SK-N-SH (cell line): ENCODE results near the gene TUNAR. TPM values are rescaled to one million over a fixed set of nuclear protein-coding genes. Genes with fewer than 3 reads are reported as not detected.

ENCODE experiments used
- CTCF ChIA-PET: fragments of 300-600, 350-600 bp; formaldehyde crosslinking; extraction: SDS; loops from one replicate; lab custom pipeline; 2021; lab: Yijun Ruan, JAX
- POLR2A ChIA-PET: fragments of 350-600 bp; sonication (Branson Sonifier 250); formaldehyde crosslinking; extraction: SDS; loops from one replicate; lab custom pipeline; 2020; ENCODE audit warnings: antibody characterized with exemption, inconsistent platforms; lab: Yijun Ruan, JAX
- DNase-seq: peaks from one replicate; pipeline ENCODE4 v3.0.0; 2012
- H2AFZ ChIP-seq: fragments of 200-600 bp; sonication (generic); 2 replicates; pipeline ENCODE4 v1.8.1; 2016; ENCODE audit warnings: antibody characterized with exemption, mild to moderate bottlenecking, low read depth
- H3F3A ChIP-seq: fragments of 200-600 bp; sonication (generic); replicated peaks from 2 replicates; pipeline ENCODE3; 2016; ENCODE audit warnings: antibody characterized with exemption, mild to moderate bottlenecking; ENCODE audit not compliant: insufficient read depth
- H3K27ac ChIP-seq, 2 experiments: fragments of 200-500 bp in 1 of 2; fragments of 200-600 bp in 1 of 2; sonication (Bioruptor generic) in 1 of 2; sonication (generic), shearing (Covaris generic) in 1 of 2; 2 replicates each; pipeline versions ENCODE4 v1.5.1 to v1.6.1; 2014 to 2016; ENCODE audit warnings: low read depth in 2 of 2, inconsistent platforms in 1 of 2, low read length in 1 of 2, mild to moderate bottlenecking in 1 of 2, mixed read lengths in 1 of 2
- H3K27me3 ChIP-seq: fragments of 200-600 bp; sonication (generic), shearing (Covaris generic); 2 replicates; pipeline ENCODE4 v1.6.1; 2016; ENCODE audit warnings: mixed run types; ENCODE audit not compliant: insufficient read depth
- H3K36me3 ChIP-seq, 2 experiments: fragments of 200-500 bp in 1 of 2; fragments of 200-600 bp in 1 of 2; sonication (Bioruptor generic) in 1 of 2; sonication (generic) in 1 of 2; replicated peaks in 1 of 2; 2 replicates each; pipeline versions ENCODE3 to v1.5.1; 2014 to 2016; ENCODE audit warnings: low read length in 1 of 2, mild to moderate bottlenecking in 1 of 2; ENCODE audit not compliant: insufficient read depth in 2 of 2, control insufficient read depth in 1 of 2
- H3K4me1 ChIP-seq, 2 experiments: fragments of 200-500 bp in 1 of 2; fragments of 200-600 bp in 1 of 2; sonication (Bioruptor generic) in 1 of 2; sonication (generic), shearing (Covaris generic) in 1 of 2; 2 replicates each; pipeline versions ENCODE4 v1.5.1 to v1.6.1; 2014 to 2016; ENCODE audit warnings: low read depth in 1 of 2, low read length in 1 of 2, mixed run types in 1 of 2; ENCODE audit not compliant: insufficient read depth in 2 of 2, control insufficient read depth in 1 of 2
- H3K4me2 ChIP-seq: fragments of 200-600 bp; sonication (generic), shearing (Covaris generic); 2 replicates; pipeline ENCODE4 v1.6.1; 2017; ENCODE audit warnings: mixed run types
- H3K4me3 ChIP-seq, 2 experiments: fragments of 200-500 bp in 1 of 2; fragments of 200-600 bp in 1 of 2; sonication (Bioruptor generic) in 1 of 2; sonication (generic), shearing (Covaris generic) in 1 of 2; 2 replicates each; pipeline versions ENCODE4 v1.5.1 to v1.8.1; 2014 to 2016; ENCODE audit warnings: low read depth in 2 of 2, inconsistent platforms in 1 of 2, low read length in 1 of 2, mild to moderate bottlenecking in 1 of 2, mixed read lengths in 1 of 2, moderate library complexity in 1 of 2
- H3K79me2 ChIP-seq: fragments of 200-600 bp; sonication (generic); 2 replicates; pipeline ENCODE4 v1.8.1; 2017; ENCODE audit warnings: mild to moderate bottlenecking; ENCODE audit not compliant: insufficient read depth
- H3K9ac ChIP-seq: fragments of 200-600 bp; sonication (generic); 2 replicates; pipeline ENCODE4 v1.6.1; 2017; ENCODE audit warnings: mixed run types
- H3K9me2 ChIP-seq: fragments of 200-600 bp; sonication (generic); 2 replicates; pipeline ENCODE4 v1.6.1; 2017; ENCODE audit warnings: mixed run types
- H3K9me3 ChIP-seq: fragments of 200-600 bp; sonication (generic); 2 replicates; pipeline ENCODE4 v1.6.1; 2017; ENCODE audit warnings: mixed run types, mild to moderate bottlenecking, moderate library complexity
- H4K20me1 ChIP-seq: fragments of 200-600 bp; sonication (generic); 2 replicates; pipeline ENCODE4 v1.6.1; 2017; ENCODE audit warnings: mild to moderate bottlenecking, mixed run types; ENCODE audit not compliant: insufficient read depth
- CHD2 ChIP-seq: fragments of 150-350 bp; IDR thresholded peaks from 2 replicates; pipeline ENCODE4 v1.6.1; 2018; ENCODE audit warnings: low read length; ENCODE audit not compliant: partially characterized antibody
- CTCF ChIP-seq: fragments of 200-600 bp; sonication (generic); IDR thresholded peaks from 2 replicates; pipeline ENCODE4 v1.6.1; 2017; ENCODE audit warnings: antibody characterized with exemption, mild to moderate bottlenecking, moderate library complexity
- ELF1 ChIP-seq: IDR thresholded peaks from 2 replicates; pipeline ENCODE4 v1.4.0; 2012
- FOSL2 ChIP-seq: IDR thresholded peaks from 2 replicates; pipeline ENCODE4 v1.4.0; 2012; ENCODE audit warnings: low read depth, mild to moderate bottlenecking, moderate library complexity, borderline replicate concordance
- FOXM1 ChIP-seq: IDR thresholded peaks from 2 replicates; pipeline ENCODE4 v1.4.0; 2012; ENCODE audit warnings: low read depth, mild to moderate bottlenecking
- JUND ChIP-seq: IDR thresholded peaks from 2 replicates; pipeline ENCODE4 v1.4.0; 2012
- MAX ChIP-seq: IDR thresholded peaks from 2 replicates; pipeline ENCODE4 v1.4.0; 2012; ENCODE audit warnings: low read depth
- MEF2A ChIP-seq: IDR thresholded peaks from 2 replicates; pipeline ENCODE4 v1.4.0; 2012; ENCODE audit warnings: low read depth, borderline replicate concordance
- POLR2AphosphoS5 ChIP-seq: IDR thresholded peaks from 2 replicates; pipeline ENCODE4 v1.6.1; 2012; ENCODE audit warnings: low read depth, low read length
- RAD21 ChIP-seq: IDR thresholded peaks from 2 replicates; pipeline ENCODE4 v1.6.1; 2012; ENCODE audit warnings: mild to moderate bottlenecking, low read length
- REST ChIP-seq: IDR thresholded peaks from 2 replicates; pipeline ENCODE4 v1.6.1; 2012; ENCODE audit warnings: mild to moderate bottlenecking, low read depth, low read length, moderate library complexity
- SMC3 ChIP-seq: IDR thresholded peaks from 2 replicates; pipeline ENCODE4 v1.6.1; 2012; ENCODE audit warnings: low read depth, low read length, improper control_type of control experiment
- TAF1 ChIP-seq: IDR thresholded peaks from 2 replicates; pipeline ENCODE4 v1.6.1; 2012; ENCODE audit warnings: low read depth, mild to moderate bottlenecking, low read length, moderate library complexity, borderline replicate concordance
- TCF12 ChIP-seq: IDR thresholded peaks from 2 replicates; pipeline ENCODE4 v1.4.0; 2012
- YY1 ChIP-seq: IDR thresholded peaks from 2 replicates; pipeline ENCODE4 v1.4.0; 2012; ENCODE audit warnings: low read depth, mild to moderate bottlenecking
- ZBTB33 ChIP-seq: IDR thresholded peaks from 2 replicates; pipeline ENCODE4 v1.4.0; 2012; ENCODE audit warnings: low read depth, borderline replicate concordance
- WGBS: methylation state at CpG from one replicate; pipeline ENCODE4 v1.1.6; 2017; ENCODE audit warnings: low lambda C conversion rate; 5-methylcytosine and 5-hydroxymethylcytosine counted together
- polyA plus RNA-seq, 3 experiments: library from polyadenylated mRNA; depleted of rRNA; stranded (reverse); fragments of >200 nt; gene quantifications; 2 replicates each; pipeline ENCODE4 v1.2.3, GENCODE V29; 2012
- TF ChIP-seq, protein P1 (sequence below): IDR thresholded peaks from 2 replicates; pipeline ENCODE4 v1.4.0; 2012; ENCODE audit warnings: low read depth, borderline replicate concordance

Gene TUNAR
- polyA plus RNA-seq, 1 of the 3 experiments (the other 2 are of a cell fraction) = 0.02 TPM

GRCh38 chr14:95956601-95957460 is 80.2 kb downstream of the TUNAR start (continued):
- TF ChIP-seq MAX (no peak), RAD21 (no peak), JUND (no peak)
- TF ChIP-seq, all 33 proteins: peak for 0

DNA sequence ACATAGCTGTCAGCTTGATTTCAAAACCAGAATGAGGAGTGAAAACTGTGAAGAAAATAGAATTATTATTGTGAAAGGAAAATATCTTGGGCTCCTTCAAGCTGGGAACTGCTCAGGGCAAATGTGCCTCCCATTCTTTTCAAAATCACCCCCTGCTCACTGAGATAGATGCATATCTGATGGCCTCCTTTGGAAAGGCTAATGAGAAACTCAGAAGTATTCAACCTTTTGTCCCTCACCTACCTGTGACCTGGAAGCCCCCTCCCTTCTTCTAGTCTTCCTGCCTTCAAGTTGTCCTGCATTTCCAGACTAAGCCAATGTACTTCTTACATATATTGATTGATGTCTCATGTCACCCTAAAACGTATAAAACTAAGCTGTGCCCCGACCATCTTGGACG is 81.5 kb downstream of the TUNAR start:
- Histone ChIP-seq H3K79me2 (no peaks in the 10 kb centered on the region), H3K9ac (no peak overlapping the region), H3K27ac (no peak overlapping the region), H3K36me3 (no peaks in the 10 kb centered on the region), H3K4me3 (no peak overlapping the region), H3K9me2 (no peaks in the 10 kb centered on the region), H3K4me1 (no peaks in the 10 kb centered on the region; a peak in 1 of 4 replicates), H2AFZ (no peak overlapping the region), H3K27me3 (no peaks in the 10 kb centered on the region), H3K9me3 (no peaks in the 10 kb centered on the region), H4K20me1 (no peaks in the 10 kb centered on the region), H3K4me2 (no peak overlapping the region), H3F3A (no peaks in the 10 kb centered on the region)
- TF ChIP-seq YY1 (no peak), POLR2AphosphoS5 (no peak), CHD2 (no peak)
- POLR2A ChIA-PET = no interaction called here
- CTCF ChIA-PET = no interaction called here
- no peak for DNase-seq
- WGBS = 14% methylated on average over 3 of the region's 3 CpGs

DNA sequence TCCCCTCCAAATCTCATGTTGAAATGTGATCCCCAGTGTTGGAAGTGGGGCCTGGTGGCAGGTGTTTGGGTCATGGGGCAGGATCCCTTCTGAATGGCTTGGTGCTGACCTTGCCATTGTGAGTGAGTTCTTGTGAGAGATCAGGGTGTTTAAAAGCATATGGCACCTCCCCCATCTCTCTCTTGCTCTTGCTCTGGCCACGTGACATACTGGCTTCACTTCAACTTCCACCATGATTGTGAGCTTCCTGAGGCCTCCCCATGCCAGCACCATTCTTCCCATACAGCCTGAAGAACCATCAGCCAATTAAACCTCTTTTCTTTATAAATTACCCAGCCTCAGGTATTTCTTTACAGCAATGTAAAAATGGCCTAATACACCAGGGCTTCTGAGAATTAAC is 82.7 kb downstream of the TUNAR start:
- H3K4me3 ChIP-seq = no peak overlapping the region
- H3K27me3 ChIP-seq = no peaks in the 10 kb centered on the region
- no peak overlapping the region for H3K4me2 ChIP-seq
- H3K9me3 ChIP-seq = no peaks in the 10 kb centered on the region
- no peaks in the 10 kb centered on the region for H3K9me2 ChIP-seq
- ChIA-PET POLR2A (no interaction called here), CTCF (no interaction called here)
- H3K4me1 ChIP-seq = no peaks in the 10 kb centered on the region; a peak in 1 of 4 replicates
- H4K20me1 ChIP-seq = no peaks in the 10 kb centered on the region
- H3K27ac ChIP-seq = no peak overlapping the region
- DNase-seq = no peak
- H3K9ac ChIP-seq = no peak overlapping the region
- no peaks in the 10 kb centered on the region for H3K79me2 ChIP-seq
- WGBS = 30% methylated on average over 1 of the region's 1 CpG
- H3K36me3 ChIP-seq = no peaks in the 10 kb centered on the region
- H2AFZ ChIP-seq = no peak overlapping the region
- H3F3A ChIP-seq = no peaks in the 10 kb centered on the region
- TF ChIP-seq REST (no peak), CTCF (no peak), MEF2A (no peak), FOSL2 (no peak), ZBTB33 (no peak), SMC3 (no peak), ELF1 (no peak), TAF1 (no peak), TCF12 (no peak), FOXM1 (no peak)
- TF ChIP-seq, protein P1, sequence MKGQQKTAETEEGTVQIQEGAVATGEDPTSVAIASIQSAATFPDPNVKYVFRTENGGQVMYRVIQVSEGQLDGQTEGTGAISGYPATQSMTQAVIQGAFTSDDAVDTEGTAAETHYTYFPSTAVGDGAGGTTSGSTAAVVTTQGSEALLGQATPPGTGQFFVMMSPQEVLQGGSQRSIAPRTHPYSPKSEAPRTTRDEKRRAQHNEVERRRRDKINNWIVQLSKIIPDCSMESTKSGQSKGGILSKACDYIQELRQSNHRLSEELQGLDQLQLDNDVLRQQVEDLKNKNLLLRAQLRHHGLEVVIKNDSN = no peak
